Measurements from ENCODE around the gene PARP16. TPM values are rescaled to one million over a fixed set of nuclear protein-coding genes. Genes with fewer than 3 reads are reported as not detected.
"Not testable (repeated sequence)": the region's sequence is repeated elsewhere in the genome, so short reads cannot be mapped to it uniquely, and the experiment has no call there.

Gene PARP16
- total RNA-seq, 4 donors from 2014 or later: 7.0 to 23.1 (median 8.1) TPM

DNA sequence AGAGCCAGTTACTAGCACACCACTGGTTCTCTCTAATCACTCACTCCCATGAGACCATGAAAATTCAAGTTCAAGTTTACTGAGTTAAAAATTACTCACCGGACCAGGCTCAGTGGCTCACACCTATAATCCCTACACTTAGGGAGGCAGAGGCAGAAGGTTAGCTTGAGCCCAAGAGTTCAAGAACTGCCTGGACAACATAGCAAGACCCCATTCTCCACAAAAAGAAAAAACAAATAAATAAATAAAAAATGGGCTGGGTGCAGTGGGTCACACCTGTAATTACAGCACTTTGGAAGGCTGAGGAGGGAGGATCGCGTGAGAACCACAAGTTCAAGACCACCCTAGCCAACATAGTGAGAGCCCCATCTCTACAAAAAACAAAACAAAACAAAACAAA, 54.2 kb downstream of the PARP16 start:
- Histone ChIP-seq H3K4me3 (no peak overlapping the region), H3K27me3 (no peaks in the 10 kb centered on the region), H3K9me3 (no peaks in the 10 kb centered on the region), H3K27ac (no peak overlapping the region), H3K36me3 (no peaks in the 10 kb centered on the region), H3K4me1 (no peaks in the 10 kb centered on the region)
- TF ChIP-seq, protein P1, sequence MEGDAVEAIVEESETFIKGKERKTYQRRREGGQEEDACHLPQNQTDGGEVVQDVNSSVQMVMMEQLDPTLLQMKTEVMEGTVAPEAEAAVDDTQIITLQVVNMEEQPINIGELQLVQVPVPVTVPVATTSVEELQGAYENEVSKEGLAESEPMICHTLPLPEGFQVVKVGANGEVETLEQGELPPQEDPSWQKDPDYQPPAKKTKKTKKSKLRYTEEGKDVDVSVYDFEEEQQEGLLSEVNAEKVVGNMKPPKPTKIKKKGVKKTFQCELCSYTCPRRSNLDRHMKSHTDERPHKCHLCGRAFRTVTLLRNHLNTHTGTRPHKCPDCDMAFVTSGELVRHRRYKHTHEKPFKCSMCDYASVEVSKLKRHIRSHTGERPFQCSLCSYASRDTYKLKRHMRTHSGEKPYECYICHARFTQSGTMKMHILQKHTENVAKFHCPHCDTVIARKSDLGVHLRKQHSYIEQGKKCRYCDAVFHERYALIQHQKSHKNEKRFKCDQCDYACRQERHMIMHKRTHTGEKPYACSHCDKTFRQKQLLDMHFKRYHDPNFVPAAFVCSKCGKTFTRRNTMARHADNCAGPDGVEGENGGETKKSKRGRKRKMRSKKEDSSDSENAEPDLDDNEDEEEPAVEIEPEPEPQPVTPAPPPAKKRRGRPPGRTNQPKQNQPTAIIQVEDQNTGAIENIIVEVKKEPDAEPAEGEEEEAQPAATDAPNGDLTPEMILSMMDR (IDR thresholded peaks at IDR 0.05): no peak
- no peak for TF ChIP-seq POLR2A (IDR thresholded peaks at IDR 0.05)
- no peak for DNase-seq

DNA sequence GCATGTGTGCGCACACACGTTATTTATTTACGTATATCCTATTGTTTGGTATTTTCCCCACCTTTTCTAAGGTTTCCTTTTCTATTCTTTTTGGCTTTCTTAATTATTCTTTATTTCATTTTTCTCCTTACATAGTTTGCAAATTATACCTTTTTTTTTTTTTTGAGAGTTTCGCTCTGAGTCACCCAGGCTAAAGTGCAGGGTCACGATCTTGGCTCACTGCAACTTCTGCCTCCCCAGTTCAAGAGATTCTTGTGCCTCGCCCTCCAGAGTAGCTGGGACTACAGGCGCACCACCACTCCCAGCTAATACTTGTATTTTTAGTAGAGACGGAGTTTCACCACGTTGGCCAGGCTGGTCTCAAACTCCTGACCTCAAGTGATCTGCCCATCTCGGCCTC, 55.4 kb downstream of the PARP16 start:
- TF ChIP-seq, protein P1 (IDR thresholded peaks at IDR 0.05): no peak
- no peak for TF ChIP-seq POLR2A (IDR thresholded peaks at IDR 0.05)

DNA sequence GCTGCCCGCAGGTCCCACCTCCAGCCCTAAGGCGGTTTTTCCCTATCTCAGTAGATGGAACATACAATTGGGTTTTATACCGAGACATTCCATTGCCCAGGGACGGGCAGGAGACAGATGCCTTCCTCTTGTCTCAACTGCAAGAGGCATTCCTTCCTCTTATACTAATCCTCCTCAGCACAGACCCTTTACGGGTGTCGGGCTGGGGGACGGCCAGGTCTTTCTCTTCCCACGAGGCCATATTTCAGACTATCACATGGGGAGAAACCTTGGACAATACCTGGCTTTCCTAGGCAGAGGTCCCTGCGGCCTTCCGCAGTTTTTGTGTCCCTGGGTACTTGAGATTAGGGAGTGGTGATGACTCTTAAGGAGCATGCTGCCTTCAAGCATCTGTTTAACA, 59.8 kb downstream of the PARP16 start:
- H3K4me1 ChIP-seq, H3K4me3 ChIP-seq, H3K27me3 ChIP-seq, H3K9me3 ChIP-seq, H3K27ac ChIP-seq, DNase-seq, H3K36me3 ChIP-seq: not testable (repeated sequence)

More for the DNA sequence above, 55.4 kb downstream of the PARP16 start:
- Histone ChIP-seq H3K9me3 (no peaks in the 10 kb centered on the region), H3K36me3 (no peaks in the 10 kb centered on the region), H3K4me3 (no peak overlapping the region), H3K4me1 (no peaks in the 10 kb centered on the region), H3K27me3 (no peaks in the 10 kb centered on the region), H3K27ac (no peak overlapping the region)
- no peak for DNase-seq

DNA sequence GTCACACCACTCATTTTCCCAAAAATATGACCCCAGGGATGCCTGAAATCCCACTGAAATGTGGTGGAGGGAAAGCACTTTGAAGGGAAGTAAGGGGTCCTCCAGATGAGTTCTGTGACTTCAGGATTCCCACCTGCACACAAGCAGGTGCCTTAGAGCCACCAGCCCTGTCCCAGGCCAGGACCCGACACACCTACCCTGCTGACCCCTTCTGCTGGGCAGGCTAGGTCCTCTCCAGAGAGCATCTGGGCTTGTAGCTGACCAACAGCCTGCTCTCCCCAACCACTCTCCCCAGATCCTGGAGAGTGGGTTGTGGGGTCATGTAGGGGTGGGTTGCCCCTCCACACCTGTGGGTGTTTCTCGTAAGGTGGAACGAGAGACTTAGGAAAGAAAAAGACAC, 60.5 kb downstream of the PARP16 start:
- no peak overlapping the region for H3K27ac ChIP-seq
- no peaks in the 10 kb centered on the region for H3K9me3 ChIP-seq
- no peaks in the 10 kb centered on the region for H3K27me3 ChIP-seq
- DNase-seq: no peak
- no peak overlapping the region for H3K4me3 ChIP-seq
- H3K4me1 ChIP-seq: no peaks in the 10 kb centered on the region
- H3K36me3 ChIP-seq: no peaks in the 10 kb centered on the region
- TF ChIP-seq, protein P1 (IDR thresholded peaks at IDR 0.05): no peak
- no peak for TF ChIP-seq POLR2A (IDR thresholded peaks at IDR 0.05)

DNA sequence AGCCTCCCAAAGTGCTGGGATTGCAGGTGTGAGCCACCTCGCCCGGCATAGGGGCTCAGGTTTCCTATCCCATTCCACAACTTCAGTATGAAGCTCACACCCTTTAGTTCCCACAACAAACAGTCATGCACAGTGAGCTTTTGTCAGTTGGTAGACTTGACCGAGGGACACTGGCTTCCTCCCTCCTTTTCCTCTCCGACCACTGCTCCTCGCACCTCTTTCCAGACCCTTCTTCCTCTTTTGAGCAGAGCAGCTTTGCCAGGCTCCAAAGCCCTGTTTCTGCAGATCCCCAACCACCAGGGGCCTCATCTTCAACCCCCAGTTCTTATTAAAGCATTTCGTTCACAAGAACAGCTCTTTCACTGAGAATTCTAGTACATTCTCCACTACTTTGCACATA, 62.7 kb downstream of the PARP16 start:
- H3K4me1 ChIP-seq: no peaks in the 10 kb centered on the region
- TF ChIP-seq POLR2A (IDR thresholded peaks at IDR 0.05): no peak
- TF ChIP-seq, protein P1 (IDR thresholded peaks at IDR 0.05): no peak

DNA sequence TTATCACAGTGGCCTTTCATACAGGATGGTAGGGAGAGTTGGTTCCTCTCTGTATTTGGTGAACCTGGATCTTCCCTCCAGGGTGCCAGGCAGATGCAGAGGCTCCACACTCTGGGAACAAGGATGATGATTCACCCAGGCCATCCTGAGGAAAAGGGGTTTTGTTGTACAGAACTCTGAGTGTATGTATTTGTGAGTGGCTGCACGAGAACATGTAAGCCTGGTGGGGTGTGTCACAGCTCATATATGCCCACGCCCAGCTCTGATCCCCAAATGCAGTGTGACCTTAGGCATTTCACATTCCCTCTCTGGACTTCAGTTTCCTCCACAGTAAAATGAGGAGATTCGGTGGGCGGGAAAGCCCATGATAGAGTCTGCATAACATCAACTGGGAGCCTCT, 63.8 kb downstream of the PARP16 start:
- Histone ChIP-seq H3K4me1 (no peaks in the 10 kb centered on the region), H3K36me3 (no peaks in the 10 kb centered on the region), H3K27me3 (no peaks in the 10 kb centered on the region), H3K4me3 (no peak overlapping the region), H3K27ac (no peak overlapping the region), H3K9me3 (no peaks in the 10 kb centered on the region)
- no peak for DNase-seq
- no peak for TF ChIP-seq POLR2A (IDR thresholded peaks at IDR 0.05)
- TF ChIP-seq, protein P1 (IDR thresholded peaks at IDR 0.05): no peak

More for the DNA sequence above, 62.7 kb downstream of the PARP16 start:
- no peak overlapping the region for H3K27ac ChIP-seq
- no peak for DNase-seq
- H3K9me3 ChIP-seq: no peaks in the 10 kb centered on the region
- no peak overlapping the region for H3K4me3 ChIP-seq
- H3K36me3 ChIP-seq: no peaks in the 10 kb centered on the region
- H3K27me3 ChIP-seq: no peaks in the 10 kb centered on the region

Data from Peyer's patch (tissue), 4 donors.